Measurements from ENCODE around the gene CDH23. TPM values are rescaled to one million over a fixed set of nuclear protein-coding genes. Genes with fewer than 3 reads are reported as not detected.

The CDH23 gene
- total RNA-seq, 1 donor from 2014 or later: 20.9 TPM

DNA sequence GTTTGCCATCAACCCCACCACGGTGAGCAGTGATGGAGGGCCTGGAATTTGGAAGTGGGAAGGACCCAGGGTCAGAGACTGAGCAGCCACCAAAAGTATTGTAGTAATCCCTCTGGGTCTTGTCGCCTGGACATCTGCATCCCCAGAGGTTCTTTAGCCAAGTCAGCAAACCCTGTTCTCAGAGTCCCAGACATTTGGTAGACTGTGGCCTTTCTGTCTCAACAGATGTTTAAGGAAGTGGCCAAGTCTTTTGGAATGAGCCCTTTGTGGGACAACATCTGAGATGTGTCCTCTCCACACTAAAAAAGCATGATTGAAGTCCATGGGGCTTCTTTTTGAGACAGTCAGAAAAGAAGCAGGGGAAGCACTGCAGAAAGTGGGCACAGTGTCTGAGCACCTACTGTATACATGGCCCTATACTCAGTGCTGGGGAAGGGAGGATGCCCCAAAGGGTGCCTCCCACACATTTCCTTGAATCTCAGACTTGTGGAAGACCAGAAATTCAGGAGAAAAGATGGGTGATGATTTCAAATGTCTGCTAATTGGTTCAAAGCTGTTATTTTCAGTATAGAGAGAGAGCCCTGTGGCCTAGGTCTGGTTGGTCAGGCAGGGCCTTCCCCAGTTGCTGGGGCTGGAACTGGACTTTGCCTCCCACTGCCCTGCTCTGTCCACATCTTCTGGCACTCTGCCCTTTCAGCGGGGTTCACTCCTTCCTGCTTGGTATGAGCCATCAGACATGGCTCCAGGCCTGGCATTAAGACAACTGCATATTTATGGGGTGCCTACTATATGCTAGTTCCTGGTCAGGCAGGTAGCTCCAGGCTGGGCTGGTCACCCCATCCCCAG lies 403.1 kb downstream of the CDH23 start:
- peak; percentile 72 for ATAC-seq
- no peak for DNase-seq (ENCODE audit: low spot score)

DNA sequence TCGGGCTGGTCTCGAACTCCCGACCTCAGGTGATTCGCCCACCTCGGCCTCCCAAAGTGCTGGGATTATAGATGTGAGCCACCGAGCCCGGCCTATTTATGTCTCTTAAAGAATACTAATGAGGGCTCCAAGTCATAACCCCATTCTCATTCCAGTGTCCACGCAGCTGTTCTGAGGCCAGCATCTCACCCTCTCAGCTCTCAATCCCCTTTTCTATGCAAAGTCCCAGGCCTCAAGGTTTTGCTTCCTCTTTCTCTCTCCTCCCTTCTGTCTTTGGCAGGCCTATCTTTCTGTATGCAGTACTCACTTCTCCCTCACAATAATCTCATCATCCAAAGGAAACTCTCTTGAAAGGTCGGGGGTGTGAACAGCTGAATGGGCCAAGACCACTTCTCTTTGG lies 404.6 kb downstream of the CDH23 start:
- DNase-seq (ENCODE audit: low spot score): no peak

DNA sequence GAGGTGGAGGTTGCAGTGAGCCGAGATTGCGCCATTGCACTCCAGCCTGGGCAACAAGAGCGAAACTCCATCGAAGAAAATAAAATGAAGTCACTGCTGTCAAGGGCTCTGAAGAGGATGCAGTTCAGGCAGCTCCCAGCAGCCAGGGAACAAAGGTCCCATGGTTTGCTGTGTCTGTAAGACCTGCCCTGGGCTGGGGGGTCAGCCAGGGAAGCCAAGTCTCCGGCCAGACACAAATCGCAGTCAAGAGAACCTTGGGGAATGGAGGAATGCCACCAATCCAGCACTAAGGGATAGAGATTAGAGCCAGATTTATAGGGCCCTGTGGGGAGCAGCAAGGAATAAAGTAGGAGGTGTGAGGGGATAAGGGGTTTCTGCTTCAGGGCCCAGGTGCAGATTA lies 405.5 kb downstream of the CDH23 start:
- ATAC-seq: no peak
- no peak for DNase-seq (ENCODE audit: low spot score)

More for the DNA sequence above, 404.6 kb downstream of the CDH23 start:
- no peak for ATAC-seq

DNA sequence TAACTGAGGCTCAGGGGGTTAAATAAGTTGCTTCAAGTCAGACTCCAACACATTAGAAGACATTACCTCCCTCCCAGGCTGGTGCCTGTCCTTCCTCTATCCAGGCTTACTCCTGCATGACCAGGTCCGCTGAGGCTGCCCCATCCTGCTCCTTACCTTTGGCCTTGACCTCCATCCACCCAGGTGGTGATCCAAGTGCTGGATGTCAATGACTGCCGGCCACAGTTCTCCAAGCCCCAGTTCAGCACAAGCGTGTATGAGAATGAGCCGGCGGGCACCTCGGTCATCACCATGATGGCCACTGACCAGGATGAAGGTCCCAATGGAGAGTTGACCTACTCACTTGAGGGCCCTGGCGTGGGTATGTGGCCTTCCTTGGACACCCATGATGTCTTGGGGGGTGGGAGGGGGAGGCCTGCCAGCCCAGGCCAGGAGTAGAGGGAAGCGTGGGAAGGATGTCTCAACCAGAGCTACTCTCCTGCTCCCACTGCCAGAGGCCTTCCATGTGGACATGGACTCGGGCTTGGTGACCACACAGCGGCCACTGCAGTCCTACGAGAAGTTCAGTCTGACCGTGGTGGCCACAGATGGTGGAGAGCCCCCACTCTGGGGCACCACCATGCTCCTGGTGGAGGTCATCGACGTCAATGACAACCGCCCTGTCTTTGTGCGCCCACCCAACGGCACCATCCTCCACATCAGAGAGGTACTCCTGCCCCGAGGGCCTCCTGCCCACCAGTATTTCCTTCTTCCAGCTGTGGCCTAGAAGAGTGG lies 406.2 kb downstream of the CDH23 start:
- DNase-seq (ENCODE audit: low spot score) (no peak), ATAC-seq (no peak)

DNA sequence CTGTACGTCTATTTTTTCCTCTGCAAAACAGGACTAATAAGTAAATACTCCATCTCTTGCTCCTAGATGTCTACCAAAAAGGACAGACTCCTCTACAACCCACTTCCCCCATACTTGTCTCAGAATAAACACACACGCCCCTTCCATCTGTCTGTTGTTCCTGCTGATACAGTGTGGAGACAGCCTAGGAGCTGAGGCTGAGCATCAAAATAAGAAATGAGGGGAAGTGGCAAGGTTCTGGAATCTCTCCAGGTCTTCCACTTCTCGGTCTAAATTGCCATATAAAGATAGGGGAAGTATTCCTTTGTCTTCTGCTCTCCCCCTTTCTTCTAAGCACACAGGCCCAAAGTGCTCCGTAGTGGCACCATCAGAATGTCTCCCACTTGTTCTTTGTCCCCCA lies 407.4 kb downstream of the CDH23 start:
- ATAC-seq (no peak), DNase-seq (ENCODE audit: low spot score) (no peak)

DNA sequence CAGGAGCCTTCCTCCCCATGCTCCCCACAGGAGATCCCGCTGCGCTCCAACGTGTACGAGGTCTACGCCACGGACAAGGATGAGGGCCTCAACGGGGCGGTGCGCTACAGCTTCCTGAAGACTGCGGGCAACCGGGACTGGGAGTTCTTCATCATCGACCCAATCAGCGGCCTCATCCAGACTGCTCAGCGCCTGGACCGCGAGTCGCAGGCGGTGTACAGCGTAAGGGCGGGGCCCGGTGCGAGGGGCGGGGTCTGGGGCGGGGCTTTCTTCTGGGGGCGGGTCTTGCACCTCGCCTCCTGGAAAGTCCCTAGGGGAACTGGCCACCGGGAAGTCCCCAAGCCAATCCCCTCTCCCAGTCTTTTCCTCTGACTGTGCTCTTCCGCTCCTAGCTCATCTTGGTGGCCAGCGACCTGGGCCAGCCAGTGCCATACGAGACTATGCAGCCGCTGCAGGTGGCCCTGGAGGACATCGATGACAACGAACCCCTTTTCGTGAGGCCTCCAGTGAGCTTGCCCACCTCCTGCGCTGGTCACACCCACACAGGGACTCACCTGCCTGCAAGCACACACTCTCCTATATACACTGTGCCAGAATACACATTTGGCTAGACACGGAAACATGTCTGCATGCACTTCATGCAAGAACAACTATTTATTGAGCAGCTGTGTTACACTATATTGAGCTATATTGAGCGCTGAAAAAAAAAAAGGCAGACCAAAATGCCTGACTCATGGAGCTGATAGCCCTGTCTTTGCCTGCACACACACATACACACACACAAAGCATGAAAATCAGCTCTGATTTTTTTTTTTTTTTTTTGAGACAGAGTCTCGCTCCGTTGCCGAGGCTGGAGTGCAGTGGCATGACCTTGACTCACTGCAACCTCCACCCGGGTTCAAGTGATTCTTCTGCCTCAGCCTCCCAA lies 409.3 kb downstream of the CDH23 start:
- ATAC-seq (peak; percentile 58), DNase-seq (ENCODE audit: low spot score) (no peak)

DNA sequence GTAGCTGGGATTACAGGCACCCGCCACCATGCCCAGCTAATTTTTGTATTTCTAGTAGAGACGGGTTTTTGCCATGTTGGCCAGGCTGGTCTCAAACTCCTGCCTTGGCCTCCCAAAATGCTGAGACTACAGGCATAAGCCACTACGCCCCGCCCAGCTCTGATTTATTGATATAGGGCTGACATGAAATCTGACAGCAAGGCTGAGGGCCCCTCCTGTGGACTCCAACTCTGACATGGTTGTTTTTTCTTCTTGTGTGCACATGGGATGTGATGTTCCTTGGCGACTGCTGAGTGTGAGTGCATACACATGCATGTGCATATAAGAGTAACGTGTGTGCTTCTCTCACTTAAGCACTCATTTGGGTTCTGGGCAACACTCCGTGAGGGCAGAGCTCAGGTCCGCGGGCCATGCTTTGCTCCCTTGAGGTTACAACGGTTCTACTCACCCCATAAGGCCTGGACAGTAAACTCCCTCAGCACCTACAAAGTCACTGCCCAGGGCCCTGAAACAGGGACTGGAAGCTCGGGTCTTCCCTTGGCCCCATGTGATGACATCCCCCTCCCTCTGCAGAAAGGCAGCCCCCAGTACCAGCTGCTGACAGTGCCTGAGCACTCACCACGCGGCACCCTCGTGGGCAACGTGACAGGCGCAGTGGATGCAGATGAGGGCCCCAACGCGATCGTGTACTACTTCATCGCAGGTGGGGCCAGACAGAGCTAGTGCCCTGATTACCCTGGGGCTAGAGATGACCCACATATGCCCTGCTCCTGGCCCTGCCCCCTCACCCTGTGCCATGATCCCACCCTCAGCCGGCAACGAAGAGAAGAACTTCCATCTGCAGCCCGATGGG lies 410.2 kb downstream of the CDH23 start:
- no peak for DNase-seq (ENCODE audit: low spot score)
- ATAC-seq: no peak

DNA sequence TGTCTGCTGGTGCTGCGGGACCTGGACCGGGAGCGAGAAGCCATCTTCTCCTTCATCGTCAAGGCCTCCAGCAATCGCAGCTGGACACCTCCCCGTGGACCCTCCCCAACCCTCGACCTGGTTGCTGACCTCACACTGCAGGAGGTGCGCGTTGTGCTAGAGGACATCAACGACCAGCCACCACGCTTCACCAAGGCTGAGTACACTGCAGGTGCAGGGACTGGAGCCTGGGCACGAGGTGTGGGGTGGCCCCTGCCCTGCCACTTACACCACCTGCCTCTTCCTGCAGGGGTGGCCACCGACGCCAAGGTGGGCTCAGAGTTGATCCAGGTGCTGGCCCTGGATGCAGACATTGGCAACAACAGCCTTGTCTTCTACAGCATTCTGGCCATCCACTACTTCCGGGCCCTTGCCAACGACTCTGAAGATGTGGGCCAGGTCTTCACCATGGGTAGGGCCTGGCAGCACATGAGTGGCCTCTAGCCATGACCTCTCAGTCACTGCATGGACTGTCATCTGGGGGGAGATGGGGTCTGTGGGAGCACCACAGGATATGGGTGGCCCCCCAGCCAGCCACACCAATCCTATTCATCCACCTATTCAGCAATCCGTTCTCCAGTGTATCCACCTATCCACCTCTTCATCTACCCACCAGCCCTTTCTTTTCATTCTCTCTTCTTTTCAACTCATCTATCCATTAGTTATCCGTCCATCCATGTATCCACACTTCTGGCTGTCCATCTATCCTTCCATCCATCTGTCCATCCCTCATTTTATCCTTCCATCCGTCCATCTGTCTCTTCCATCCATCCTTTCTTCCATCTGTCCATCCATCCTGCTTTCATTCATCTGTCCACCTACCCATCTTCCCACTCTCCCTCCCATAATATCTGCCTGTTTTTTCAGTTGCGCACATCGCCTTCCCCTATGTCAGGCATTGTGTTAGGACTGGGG lies 411.1 kb downstream of the CDH23 start:
- ATAC-seq (no peak), DNase-seq (ENCODE audit: low spot score) (no peak)

DNA sequence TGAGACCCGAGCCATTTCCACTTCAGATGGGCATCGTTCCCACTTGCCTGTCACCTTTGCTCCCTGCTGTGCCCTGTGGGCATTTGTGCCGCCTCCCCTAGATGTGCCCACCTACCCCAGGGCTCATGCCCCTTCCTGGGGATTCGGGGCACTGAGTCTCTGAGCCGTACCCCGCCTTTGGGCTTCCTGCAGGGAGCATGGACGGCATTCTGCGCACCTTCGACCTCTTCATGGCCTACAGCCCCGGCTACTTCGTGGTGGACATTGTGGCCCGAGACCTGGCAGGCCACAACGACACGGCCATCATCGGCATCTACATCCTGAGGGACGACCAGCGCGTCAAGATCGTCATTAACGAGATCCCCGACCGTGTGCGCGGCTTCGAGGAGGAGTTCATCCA lies 412.9 kb downstream of the CDH23 start:
- DNase-seq (ENCODE audit: low spot score): no peak
- no peak for ATAC-seq

DNA sequence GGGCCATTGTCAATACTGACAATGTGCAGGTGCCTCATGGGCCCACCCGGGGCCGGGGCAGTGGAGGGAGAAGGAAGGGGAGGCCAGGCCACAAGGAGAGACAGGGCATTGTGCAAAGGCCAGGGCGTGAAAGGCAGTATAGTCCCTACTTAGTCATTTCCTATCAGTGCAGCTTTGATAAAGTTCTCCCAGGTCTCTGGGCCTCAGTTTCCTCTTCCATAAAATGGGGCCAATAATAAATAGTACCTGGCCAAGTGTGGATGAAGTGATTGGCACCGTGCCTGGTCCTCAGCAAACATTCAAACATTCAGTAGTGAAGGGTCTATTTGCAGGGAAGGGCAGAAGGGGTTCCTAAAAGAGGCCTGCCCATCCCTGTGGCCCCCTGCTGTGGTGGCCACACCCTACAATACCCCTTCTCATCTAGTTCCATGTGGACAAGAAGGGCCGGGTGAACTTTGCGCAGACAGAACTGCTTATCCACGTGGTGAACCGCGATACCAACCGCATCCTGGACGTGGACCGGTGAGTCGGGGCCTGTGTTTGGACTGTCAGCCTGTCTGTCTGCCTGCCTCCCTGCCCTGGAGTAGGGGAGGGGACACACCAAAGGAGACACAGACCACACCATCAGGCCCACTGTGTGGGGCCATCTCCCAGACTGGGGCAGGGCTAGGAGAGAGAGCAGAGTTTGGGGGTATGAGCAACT lies 413.5 kb downstream of the CDH23 start:
- DNase-seq (ENCODE audit: low spot score) (no peak), ATAC-seq (no peak)

DNA sequence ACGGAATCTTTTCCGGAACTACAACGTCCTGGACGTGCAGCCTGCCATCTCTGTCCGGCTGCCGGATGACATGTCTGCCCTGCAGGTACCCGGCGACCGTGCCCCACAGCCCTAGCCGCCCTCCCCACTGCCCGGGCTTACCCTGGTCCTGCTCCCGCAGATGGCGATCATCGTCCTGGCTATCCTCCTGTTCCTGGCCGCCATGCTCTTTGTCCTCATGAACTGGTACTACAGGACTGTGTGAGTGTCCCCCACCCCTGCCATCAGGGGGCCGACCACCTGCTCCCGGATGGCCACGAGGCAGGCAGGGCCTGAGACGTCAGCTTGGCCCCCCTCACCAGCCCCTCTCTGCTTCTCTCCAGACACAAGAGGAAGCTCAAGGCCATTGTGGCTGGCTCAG lies 414.6 kb downstream of the CDH23 start:
- no peak for DNase-seq (ENCODE audit: low spot score)
- no peak for ATAC-seq

DNA sequence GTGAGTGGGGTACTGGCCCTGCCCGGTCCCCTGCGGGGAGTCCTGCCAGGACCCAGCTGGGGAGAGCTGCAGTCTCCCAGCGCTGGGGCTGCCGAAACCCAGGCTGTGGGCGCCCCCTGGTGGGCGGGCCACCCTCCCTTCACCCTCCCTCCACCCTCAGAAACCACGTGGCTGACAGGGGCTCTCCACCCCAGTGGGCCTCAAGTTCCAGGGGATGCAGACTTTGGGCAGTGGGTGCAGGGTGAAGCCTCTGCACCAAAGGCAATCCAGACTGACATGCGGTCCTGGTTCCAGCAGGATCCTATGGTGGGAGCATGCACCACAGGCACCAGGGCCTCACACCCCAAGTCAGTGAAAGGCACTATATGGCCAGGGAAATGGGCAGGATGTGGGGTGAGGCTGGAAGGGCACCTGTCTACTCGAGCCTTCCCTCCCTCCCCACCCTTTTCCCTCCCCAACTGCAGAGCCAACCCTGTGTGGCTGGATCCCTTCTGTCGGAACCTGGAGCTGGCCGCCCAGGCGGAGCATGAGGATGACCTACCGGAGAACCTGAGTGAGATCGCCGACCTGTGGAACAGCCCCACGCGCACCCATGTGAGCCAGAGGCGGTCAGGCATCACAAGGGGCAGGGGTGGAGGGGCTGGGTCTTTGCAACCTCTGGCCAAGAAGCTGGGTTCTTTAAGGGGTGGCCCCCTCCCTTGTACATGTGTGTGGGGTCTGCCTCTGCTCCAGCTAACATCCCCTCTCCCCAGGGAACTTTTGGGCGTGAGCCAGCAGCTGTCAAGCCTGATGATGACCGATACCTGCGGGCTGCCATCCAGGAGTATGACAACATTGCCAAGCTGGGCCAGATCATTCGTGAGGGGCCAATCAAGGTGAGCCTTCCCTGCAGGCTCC lies 415.5 kb downstream of the CDH23 start:
- DNase-seq (ENCODE audit: low spot score) (peak; percentile 75), ATAC-seq (peak; percentile 83)

DNA sequence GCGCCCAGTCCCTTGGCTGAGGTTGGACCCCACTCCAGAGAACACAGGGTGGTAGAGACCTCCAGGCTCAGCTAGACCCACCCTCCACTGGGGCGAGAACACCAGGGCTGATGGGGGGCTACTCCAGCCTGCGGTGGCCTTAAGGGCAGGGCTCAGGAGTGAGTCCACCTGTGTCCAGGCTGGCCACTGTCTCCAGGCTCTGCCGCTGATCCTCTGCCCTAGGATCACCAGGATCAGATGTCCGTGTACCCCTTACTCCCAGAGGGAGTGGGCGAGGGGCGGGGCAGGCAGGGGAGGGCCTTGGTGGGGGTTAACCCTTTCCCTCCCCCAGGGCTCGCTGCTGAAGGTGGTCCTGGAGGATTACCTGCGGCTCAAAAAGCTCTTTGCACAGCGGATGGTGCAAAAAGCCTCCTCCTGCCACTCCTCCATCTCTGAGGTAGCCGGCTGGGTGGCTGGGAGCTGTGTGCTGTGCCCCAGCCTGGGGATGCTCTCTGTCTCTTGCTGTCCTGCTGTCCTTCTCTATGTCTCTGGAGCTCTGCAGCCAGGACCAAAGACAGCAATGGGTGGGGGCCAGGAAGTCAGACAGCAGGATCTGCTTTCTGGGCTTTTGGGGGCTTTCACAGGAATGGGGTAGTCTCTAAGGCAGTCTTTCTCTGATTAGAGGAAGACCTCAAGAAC lies 416.3 kb downstream of the CDH23 start:
- no peak for DNase-seq (ENCODE audit: low spot score)
- ATAC-seq: peak; percentile 38

DNA sequence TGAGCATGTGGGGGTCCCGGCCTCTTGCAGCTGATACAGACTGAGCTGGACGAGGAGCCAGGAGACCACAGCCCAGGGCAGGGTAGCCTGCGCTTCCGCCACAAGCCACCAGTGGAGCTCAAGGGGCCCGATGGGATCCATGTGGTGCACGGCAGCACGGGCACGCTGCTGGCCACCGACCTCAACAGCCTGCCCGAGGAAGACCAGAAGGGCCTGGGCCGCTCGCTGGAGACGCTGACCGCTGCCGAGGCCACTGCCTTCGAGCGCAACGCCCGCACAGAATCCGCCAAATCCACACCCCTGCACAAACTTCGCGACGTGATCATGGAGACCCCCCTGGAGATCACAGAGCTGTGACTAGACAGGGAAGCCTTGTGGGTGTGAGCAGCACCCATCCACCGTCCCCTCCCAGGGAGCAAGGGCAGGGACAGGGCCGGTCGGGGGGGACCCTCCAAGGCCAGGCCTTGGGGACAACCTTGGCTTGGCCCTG lies 418.2 kb downstream of the CDH23 start:
- DNase-seq (ENCODE audit: low spot score) (no peak), ATAC-seq (no peak)

DNA sequence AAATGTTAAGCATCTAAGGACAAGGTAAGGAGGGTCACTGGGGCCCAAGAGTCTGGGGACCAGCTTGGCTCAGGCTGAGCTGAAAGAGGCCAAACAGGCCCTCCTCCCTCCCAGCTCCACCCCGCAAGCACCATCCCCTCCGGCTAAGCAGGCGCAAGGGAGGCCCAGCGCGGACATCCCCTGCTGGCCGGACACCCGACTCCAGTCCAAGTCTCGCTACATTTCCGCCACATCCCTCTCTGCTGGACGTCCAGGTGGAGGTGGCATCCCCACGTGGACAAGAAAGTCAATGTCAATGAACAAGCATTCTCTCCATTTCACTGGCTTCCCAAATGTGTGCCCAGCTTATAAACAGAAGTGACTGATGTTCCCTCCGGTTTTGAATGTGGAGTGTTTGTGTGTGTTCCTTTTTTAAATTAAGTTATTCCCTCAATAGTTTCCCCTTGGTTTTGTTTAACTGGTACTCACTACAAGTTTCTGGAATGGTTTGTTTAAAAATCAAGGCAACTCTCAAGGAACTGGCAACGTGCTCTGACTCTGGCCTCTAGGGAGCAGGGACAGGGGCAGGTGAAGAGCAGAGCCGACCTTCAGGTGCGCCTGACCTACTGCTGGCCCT lies 418.9 kb downstream of the CDH23 start:
- no peak for ATAC-seq
- DNase-seq (ENCODE audit: low spot score): no peak

DNA sequence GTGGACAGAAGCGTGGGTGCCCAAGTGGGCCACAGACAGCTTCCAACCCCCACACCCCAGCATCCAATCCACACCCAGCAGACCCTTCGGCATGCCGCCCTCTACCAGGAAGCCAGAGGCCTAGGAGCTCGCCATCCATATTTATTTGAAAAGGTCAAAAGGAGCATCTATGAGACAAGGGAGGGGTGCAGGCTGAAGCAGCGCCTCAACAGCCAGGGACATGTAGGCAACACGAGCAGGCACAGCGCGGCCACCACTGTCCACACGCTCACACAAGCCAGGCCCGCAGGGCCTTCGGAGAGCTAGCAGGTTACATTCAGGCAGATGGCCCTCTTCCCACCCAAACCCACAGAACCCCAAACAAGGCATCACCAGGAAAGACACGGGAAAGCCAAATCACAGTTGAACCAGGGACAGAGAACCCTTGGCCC lies 419.7 kb downstream of the CDH23 start:
- no peak for DNase-seq (ENCODE audit: low spot score)
- ATAC-seq: no peak

Measured in left lobe of liver (tissue), 2 donors.